ENCODE results near the gene PMM1. TPM values are rescaled to one million over a fixed set of nuclear protein-coding genes. Genes with fewer than 3 reads are reported as not detected.

PMM1 gene
- total RNA-seq, 1 experiment from 2014 or later = 19.8 TPM

GRCh38 chr22:41561788-41562187, 27.9 kb downstream of the PMM1 start:
- Histone ChIP-seq H4K5ac (ENCODE audit: insufficient read length, low read depth, low read length) (no peak overlapping the region), H3K23me2 (ENCODE audit: insufficient read length, low read depth, low read length, poor library complexity, severe bottlenecking) (no peaks in the 10 kb centered on the region), H4K20me1 (ENCODE audit: control insufficient read depth, insufficient read depth, insufficient read length) (no peaks in the 10 kb centered on the region), H4K91ac (ENCODE audit: insufficient read length, low read depth, low read length) (no peak overlapping the region), H2BK12ac (ENCODE audit: insufficient read length, low read depth, low read length) (no peak overlapping the region), H2AK5ac (ENCODE audit: insufficient read length, low read length) (no peak overlapping the region), H4K8ac (replicated peaks; ENCODE audit: insufficient read length, low read depth, low read length) (no peak overlapping the region), H3K14ac (ENCODE audit: insufficient read depth, low read length) (no peak overlapping the region; the same call in 1 of the 2 replicates), H3K9ac (ENCODE audit: extremely low read depth, insufficient read length, low read length) (no peak overlapping the region), H3T11ph (ENCODE audit: low read length) (no peak overlapping the region), H2BK5ac (ENCODE audit: insufficient read length, low read length) (no peak overlapping the region), H3K79me1 (ENCODE audit: insufficient read depth, low read depth, low read length, poor library complexity, severe bottlenecking) (no peaks in the 10 kb centered on the region), H3K9me3 (ENCODE audit: control insufficient read depth, low read depth, low read length) (no peaks in the 10 kb centered on the region), H3K4ac (ENCODE audit: low read depth, low read length) (no peak overlapping the region), H3K79me2 (ENCODE audit: insufficient read depth, low read length) (no peaks in the 10 kb centered on the region), H2BK120ac (ENCODE audit: low read depth, low read length, poor library complexity, severe bottlenecking) (no peak overlapping the region), H3K27ac (ENCODE audit: insufficient read length, low read depth, low read length) (no peak overlapping the region), H2AFZ (ENCODE audit: low read length) (no peak overlapping the region), H3K4me2 (ENCODE audit: insufficient read depth, insufficient read length, low read length) (peak overlapping the region; percentile 21), H2BK20ac (ENCODE audit: low read depth, low read length, poor library complexity, severe bottlenecking) (no peak overlapping the region), H3K56ac (ENCODE audit: insufficient read length, low read depth, low read length) (no peak overlapping the region), H3K27me3 (ENCODE audit: insufficient read depth, low read length) (no peaks in the 10 kb centered on the region), H3K18ac (ENCODE audit: insufficient read length, low read depth, low read length) (no peak overlapping the region), H2BK15ac (ENCODE audit: low read depth, low read length) (no peak overlapping the region), H3K4me1 (ENCODE audit: insufficient read depth, low read length) (peaks cover 3% of the 10 kb centered on the region; the same call in 1 of the 2 replicates), H3K23ac (ENCODE audit: insufficient read length, low read depth, low read length) (no peak overlapping the region)
- DNase-seq = no peak
- peaks cover 7% of the 10 kb centered on the region; the same call in 1 of the 2 replicates for H3K27me3 Mint-ChIP-seq (ENCODE audit: low read depth)
- TF ChIP-seq, protein P1, sequence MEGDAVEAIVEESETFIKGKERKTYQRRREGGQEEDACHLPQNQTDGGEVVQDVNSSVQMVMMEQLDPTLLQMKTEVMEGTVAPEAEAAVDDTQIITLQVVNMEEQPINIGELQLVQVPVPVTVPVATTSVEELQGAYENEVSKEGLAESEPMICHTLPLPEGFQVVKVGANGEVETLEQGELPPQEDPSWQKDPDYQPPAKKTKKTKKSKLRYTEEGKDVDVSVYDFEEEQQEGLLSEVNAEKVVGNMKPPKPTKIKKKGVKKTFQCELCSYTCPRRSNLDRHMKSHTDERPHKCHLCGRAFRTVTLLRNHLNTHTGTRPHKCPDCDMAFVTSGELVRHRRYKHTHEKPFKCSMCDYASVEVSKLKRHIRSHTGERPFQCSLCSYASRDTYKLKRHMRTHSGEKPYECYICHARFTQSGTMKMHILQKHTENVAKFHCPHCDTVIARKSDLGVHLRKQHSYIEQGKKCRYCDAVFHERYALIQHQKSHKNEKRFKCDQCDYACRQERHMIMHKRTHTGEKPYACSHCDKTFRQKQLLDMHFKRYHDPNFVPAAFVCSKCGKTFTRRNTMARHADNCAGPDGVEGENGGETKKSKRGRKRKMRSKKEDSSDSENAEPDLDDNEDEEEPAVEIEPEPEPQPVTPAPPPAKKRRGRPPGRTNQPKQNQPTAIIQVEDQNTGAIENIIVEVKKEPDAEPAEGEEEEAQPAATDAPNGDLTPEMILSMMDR (conservative IDR thresholded peaks at IDR 0.05) = no peak
- peaks cover 47 to 51% of the 10 kb centered on the region in 2 experiments for H3K4me1 Mint-ChIP-seq
- H3K27ac Mint-ChIP-seq = no peak overlapping the region; a peak in 1 of 7 replicates
- no peaks in the 10 kb centered on the region for H3K9me3 Mint-ChIP-seq
- no peaks in the 10 kb centered on the region; a peak in 1 of 7 replicates for H3K36me3 Mint-ChIP-seq (ENCODE audit: insufficient read depth in 1 of 3, low read depth in 3 of 3)
- H3K4me3 Mint-ChIP-seq = peak overlapping the region in 1 of 2 experiments; percentile 61; a peak in 1 of 5 replicates
- WGBS (ENCODE audit: extremely low coverage, insufficient read length, low lambda C conversion rate) = no CpG with 5 or more reads among the region's 5 CpGs
